ENCODE measurements around the gene TNFRSF11A.

Gene TNFRSF11A

GRCh38 chr18:62328586-62329525 lies 3.7 kb downstream of the TNFRSF11A start:
- Histone ChIP-seq H3K4me1 (ENCODE audit: insufficient read depth, poor library complexity, severe bottlenecking) (no peaks in the 10 kb centered on the region), H3K27me3 (ENCODE audit: insufficient read depth, poor library complexity, severe bottlenecking) (no peaks in the 10 kb centered on the region), H3K4me3 (ENCODE audit: severe bottlenecking) (no peak overlapping the region), H3K36me3 (ENCODE audit: low read depth) (no peaks in the 10 kb centered on the region), H3K9me3 (ENCODE audit: severe bottlenecking) (no peaks in the 10 kb centered on the region), H3K27ac (ENCODE audit: poor library complexity, severe bottlenecking) (no peak overlapping the region)
- ATAC-seq (ENCODE audit: low read depth) (no peak), DNase-seq (ENCODE audit: low spot score) (no peak)
- TF ChIP-seq CTCF (IDR thresholded peaks at IDR 0.05; ENCODE audit: poor library complexity, severe bottlenecking) = no peak

- no peak for TF ChIP-seq CTCF (IDR thresholded peaks at IDR 0.05; ENCODE audit: poor library complexity, severe bottlenecking)
- Histone ChIP-seq H3K27me3 (ENCODE audit: insufficient read depth, poor library complexity, severe bottlenecking) (no peaks in the 10 kb centered on the region), H3K27ac (ENCODE audit: poor library complexity, severe bottlenecking) (no peak overlapping the region), H3K9me3 (ENCODE audit: severe bottlenecking) (no peaks in the 10 kb centered on the region), H3K4me1 (ENCODE audit: insufficient read depth, poor library complexity, severe bottlenecking) (peaks cover 4% of the 10 kb centered on the region), H3K36me3 (ENCODE audit: low read depth) (no peaks in the 10 kb centered on the region), H3K4me3 (ENCODE audit: severe bottlenecking) (no peak overlapping the region)
- no peak for ATAC-seq (ENCODE audit: low read depth)
- DNase-seq (ENCODE audit: low spot score) = no peak
Observed at GRCh38 chr18:62329691-62330454, 4.8 kb downstream of the TNFRSF11A start.

GRCh38 chr18:62330650-62331049 lies 5.5 kb downstream of the TNFRSF11A start:
- Histone ChIP-seq H3K27ac (ENCODE audit: poor library complexity, severe bottlenecking) (no peak overlapping the region), H3K4me3 (ENCODE audit: severe bottlenecking) (no peak overlapping the region), H3K9me3 (ENCODE audit: severe bottlenecking) (no peaks in the 10 kb centered on the region), H3K27me3 (ENCODE audit: insufficient read depth, poor library complexity, severe bottlenecking) (no peaks in the 10 kb centered on the region), H3K4me1 (ENCODE audit: insufficient read depth, poor library complexity, severe bottlenecking) (peaks cover 4% of the 10 kb centered on the region), H3K36me3 (ENCODE audit: low read depth) (no peaks in the 10 kb centered on the region)
- DNase-seq (ENCODE audit: low spot score) (no peak), ATAC-seq (ENCODE audit: low read depth) (no peak)
- no peak for TF ChIP-seq CTCF (IDR thresholded peaks at IDR 0.05; ENCODE audit: poor library complexity, severe bottlenecking)

GRCh38 chr18:62331581-62332356 lies 6.7 kb downstream of the TNFRSF11A start:
- H3K27me3 ChIP-seq (ENCODE audit: insufficient read depth, poor library complexity, severe bottlenecking) = no peaks in the 10 kb centered on the region
- no peaks in the 10 kb centered on the region for H3K9me3 ChIP-seq (ENCODE audit: severe bottlenecking)
- DNase-seq (ENCODE audit: low spot score) (no peak), ATAC-seq (ENCODE audit: low read depth) (no peak)
- H3K4me3 ChIP-seq (ENCODE audit: severe bottlenecking) = no peak overlapping the region
- TF ChIP-seq CTCF (IDR thresholded peaks at IDR 0.05; ENCODE audit: poor library complexity, severe bottlenecking) = no peak
- no peaks in the 10 kb centered on the region for H3K36me3 ChIP-seq (ENCODE audit: low read depth)
- H3K27ac ChIP-seq (ENCODE audit: poor library complexity, severe bottlenecking) = no peak overlapping the region
- peaks cover 4% of the 10 kb centered on the region for H3K4me1 ChIP-seq (ENCODE audit: insufficient read depth, poor library complexity, severe bottlenecking)

Measured in RWPE2 (cell line).